Right atrium auricular region (tissue), 2 donors: ENCODE results near the gene CFAP299. TPM values are rescaled to one million over a fixed set of nuclear protein-coding genes. Genes with fewer than 3 reads are reported as not detected.

Source experiments
- DNase-seq: peaks from one replicate; pipeline ENCODE4 v3.0.0-alpha.2; 2019; ENCODE audit warnings: low spot score
- H3K27ac ChIP-seq, 2 donors: fragments of 200-600 bp; sonication (generic); 1 replicate in 1 of 2; 2 replicates in 1 of 2; pipeline ENCODE4 v1.5.1; 2016 to 2019
- H3K27me3 ChIP-seq, 2 donors: fragments of 200-600 bp; sonication (generic); one replicate each; pipeline versions ENCODE4 v1.5.1 to v1.6.0; 2017 to 2019
- H3K36me3 ChIP-seq: fragments of 200-600 bp; sonication (generic); one replicate; pipeline ENCODE4 v1.5.1; 2016
- H3K4me1 ChIP-seq, 2 donors: fragments of 200-600 bp; sonication (generic); one replicate each; pipeline versions ENCODE4 v1.5.1 to v1.6.0; 2017 to 2019
- H3K4me3 ChIP-seq, 2 donors: fragments of 200-600 bp; sonication (generic); 1 replicate in 1 of 2; 2 replicates in 1 of 2; pipeline ENCODE4 v1.5.1; 2017 to 2019; ENCODE audit warnings: mild to moderate bottlenecking in 1 of 2, moderate library complexity in 1 of 2
- H3K9me3 ChIP-seq, 2 donors: fragments of 200-600 bp; sonication (generic); one replicate each; pipeline ENCODE4 v1.5.1; 2019
- CTCF ChIP-seq, 2 donors: fragments of 200-600 bp; sonication (generic); IDR thresholded peaks; one replicate each; pipeline ENCODE4 v1.5.1; 2019; ENCODE audit warnings: antibody characterized with exemption in 2 of 2
- total RNA-seq, 2 donors: library from RNA; depleted of rRNA; stranded (reverse); fragments of >200 nt; gene quantifications; one replicate each; pipeline ENCODE4 v1.1.0, GENCODE V29; 2016

Gene CFAP299
- total RNA-seq, 2 donors from 2014 or later, result not detected

DNA sequence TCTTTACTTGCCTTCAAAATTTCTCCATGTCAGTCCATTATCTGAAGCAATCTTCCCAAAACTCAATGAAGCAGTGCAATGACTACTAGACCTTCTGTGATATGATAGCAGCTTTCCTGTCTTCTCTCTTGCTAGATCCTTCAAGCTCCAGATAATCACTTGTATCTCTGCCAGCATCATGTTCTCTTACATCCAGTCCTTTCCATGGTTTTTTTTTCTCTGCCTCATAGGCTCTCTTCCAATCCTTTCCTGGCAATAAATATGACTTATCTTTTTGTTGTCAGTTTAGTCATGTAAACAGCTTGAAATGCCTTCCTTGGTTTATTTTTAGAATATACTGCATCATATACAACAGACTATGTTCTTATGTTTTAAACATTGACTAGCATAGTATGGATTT is 193.5 kb downstream of the CFAP299 start:
- DNase-seq, result no peak
- H3K9me3 ChIP-seq, result no peaks in the 10 kb centered on the region
- H3K36me3 ChIP-seq, result no peaks in the 10 kb centered on the region
- no peak overlapping the region for H3K27ac ChIP-seq
- H3K4me3 ChIP-seq, result no peak overlapping the region
- no peaks in the 10 kb centered on the region for H3K27me3 ChIP-seq
- no peaks in the 10 kb centered on the region for H3K4me1 ChIP-seq
- TF ChIP-seq CTCF (IDR thresholded peaks at IDR 0.05), result no peak

- Histone ChIP-seq H3K27ac (no peak overlapping the region), H3K4me1 (no peaks in the 10 kb centered on the region), H3K27me3 (no peaks in the 10 kb centered on the region), H3K9me3 (no peaks in the 10 kb centered on the region), H3K4me3 (no peak overlapping the region), H3K36me3 (no peaks in the 10 kb centered on the region)
- TF ChIP-seq CTCF (IDR thresholded peaks at IDR 0.05), result no peak
- no peak for DNase-seq
These were observed 197.3 kb downstream of the CFAP299 start for GRCh38 chr4:80532674-80533333.

- Histone ChIP-seq H3K27ac (no peak overlapping the region), H3K9me3 (no peaks in the 10 kb centered on the region), H3K27me3 (no peaks in the 10 kb centered on the region), H3K36me3 (no peaks in the 10 kb centered on the region), H3K4me1 (no peaks in the 10 kb centered on the region), H3K4me3 (no peak overlapping the region)
- no peak for TF ChIP-seq CTCF (IDR thresholded peaks at IDR 0.05)
- no peak for DNase-seq
These were observed 200.0 kb downstream of the CFAP299 start for GRCh38 chr4:80535551-80535950.

DNA sequence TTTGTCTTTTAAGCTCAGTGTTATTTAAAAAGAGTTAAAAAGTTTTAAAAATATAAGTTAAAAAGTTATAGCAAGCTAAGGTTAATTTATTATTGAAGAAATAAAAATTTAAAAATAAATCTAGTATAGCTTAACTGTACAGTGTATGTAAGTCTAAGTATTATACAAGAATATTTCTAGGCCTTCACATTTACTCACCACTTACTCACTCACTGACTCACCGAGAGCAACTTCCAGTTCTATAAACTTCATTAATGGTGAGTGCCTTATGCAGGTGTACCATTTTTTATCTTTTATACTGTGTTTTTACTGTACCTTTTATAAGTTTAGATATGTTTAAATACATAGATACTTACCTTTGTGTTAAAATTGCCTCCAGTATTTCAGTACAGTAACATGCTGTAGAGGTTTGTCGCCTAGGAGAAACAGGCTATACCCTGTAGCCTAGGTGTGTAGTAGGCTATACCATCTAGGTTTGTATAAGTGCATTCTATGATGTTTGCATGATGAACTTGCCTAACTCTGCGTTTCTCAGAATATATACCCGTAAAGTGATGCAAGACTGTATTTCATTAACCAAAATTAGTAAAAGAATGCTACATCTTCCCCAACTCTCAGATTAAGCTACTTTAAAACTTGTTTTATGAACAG is 202.9 kb downstream of the CFAP299 start:
- no peaks in the 10 kb centered on the region for H3K36me3 ChIP-seq
- H3K4me3 ChIP-seq, result no peak overlapping the region
- no peaks in the 10 kb centered on the region for H3K4me1 ChIP-seq
- TF ChIP-seq CTCF (IDR thresholded peaks at IDR 0.05), result no peak
- no peaks in the 10 kb centered on the region for H3K9me3 ChIP-seq
- no peaks in the 10 kb centered on the region for H3K27me3 ChIP-seq
- H3K27ac ChIP-seq, result no peak overlapping the region
- DNase-seq, result no peak

- Histone ChIP-seq H3K27me3 (no peaks in the 10 kb centered on the region), H3K9me3 (no peaks in the 10 kb centered on the region), H3K4me3 (no peak overlapping the region), H3K27ac (no peak overlapping the region), H3K36me3 (no peaks in the 10 kb centered on the region), H3K4me1 (no peaks in the 10 kb centered on the region)
- TF ChIP-seq CTCF (IDR thresholded peaks at IDR 0.05), result no peak
- DNase-seq, result no peak
These were observed 203.7 kb downstream of the CFAP299 start for GRCh38 chr4:80539190-80539589.
